Gastroesophageal sphincter (tissue), 4 donors: ENCODE measurements around the gene CACNA1F. TPM values are rescaled to one million over a fixed set of nuclear protein-coding genes. Genes with fewer than 3 reads are reported as not detected.

ENCODE experiments used
- ATAC-seq: fragments of 150-250 bp; one replicate; pipeline ENCODE4 v1.9.1; 2016; ENCODE audit warnings: mild to moderate bottlenecking, moderate library complexity
- H3K27ac ChIP-seq, 4 donors: fragments of 200-600 bp; sonication (generic) in 3 of 4; 1 replicate in 3 of 4; 2 replicates in 1 of 4; pipeline ENCODE4 v1.5.1; 2016 to 2019
- H3K27me3 ChIP-seq: fragments of 200-600 bp; sonication (generic); one replicate; pipeline ENCODE4 v1.5.1; 2019
- H3K36me3 ChIP-seq, 2 donors: fragments of 200-600 bp; sonication (generic); one replicate each; pipeline ENCODE4 v1.5.1; 2019; ENCODE audit warnings: control low read depth in 1 of 2
- H3K4me1 ChIP-seq, 3 donors: fragments of 200-600 bp; sonication (generic); 1 replicate in 2 of 3; 2 replicates in 1 of 3; pipeline ENCODE4 v1.5.1; 2016 to 2019; ENCODE audit warnings: control low read depth in 2 of 3
- H3K4me3 ChIP-seq, 2 donors: fragments of 200-600 bp; sonication (generic); one replicate each; pipeline ENCODE4 v1.5.1; 2019; ENCODE audit warnings: mild to moderate bottlenecking in 1 of 2, moderate library complexity in 1 of 2
- H3K9me3 ChIP-seq, 3 donors: fragments of 200-600 bp; sonication (generic); one replicate each; pipeline ENCODE4 v1.5.1; 2017 to 2019; ENCODE audit warnings: control low read depth in 2 of 3
- EP300 ChIP-seq: sonication (generic); formaldehyde crosslinking; IDR thresholded peaks from one replicate; pipeline ENCODE4 v1.6.1; 2017; ENCODE audit warnings: antibody characterized with exemption, mild to moderate bottlenecking
- POLR2A ChIP-seq, 2 donors: fragments of 450-650 bp; IDR thresholded peaks; one replicate each; pipeline ENCODE4 v1.6.1; 2017; ENCODE audit warnings: antibody characterized with exemption in 2 of 2, mild to moderate bottlenecking in 2 of 2, moderate library complexity in 1 of 2
- POLR2AphosphoS5 ChIP-seq: sonication (generic); formaldehyde crosslinking; IDR thresholded peaks from one replicate; pipeline ENCODE4 v1.6.1; 2017; ENCODE audit warnings: antibody characterized with exemption
- WGBS, 2 donors: methylation state at CpG; one replicate each; pipeline ENCODE4 v1.1.5; 2018; ENCODE audit warnings: low coverage in 1 of 2; 5-methylcytosine and 5-hydroxymethylcytosine counted together
- total RNA-seq, 4 donors: library from RNA; depleted of rRNA; stranded (reverse); fragments of >200 nt; gene quantifications; one replicate each; pipeline ENCODE4 v1.1.0, GENCODE V29; 2016
- TF ChIP-seq, protein P1 (sequence below), 4 experiments: fragments of 200-600 bp in 2 of 4; fragments of 450-650 bp in 2 of 4; sonication (generic) in 1 of 4; IDR thresholded peaks; one replicate each; pipeline ENCODE4 v1.5.1; 2017 to 2019; ENCODE audit warnings: antibody characterized with exemption in 4 of 4, mild to moderate bottlenecking in 2 of 4, moderate library complexity in 2 of 4

The CACNA1F gene
- total RNA-seq, 4 donors from 2014 or later: 1.7 TPM; not detected in 3

- Histone ChIP-seq H3K4me3 (no peak overlapping the region), H3K36me3 (no peaks in the 10 kb centered on the region), H3K27ac (no peak overlapping the region), H3K9me3 (no peaks in the 10 kb centered on the region), H3K4me1 (peaks cover 0 to 45% (median 0%) of the 10 kb centered on the region in 3 donors), H3K27me3 (no peaks in the 10 kb centered on the region)
- TF ChIP-seq POLR2A (IDR thresholded peaks at IDR 0.05) (no peak), POLR2AphosphoS5 (no peak), EP300 (no peak)
- TF ChIP-seq, protein P1, sequence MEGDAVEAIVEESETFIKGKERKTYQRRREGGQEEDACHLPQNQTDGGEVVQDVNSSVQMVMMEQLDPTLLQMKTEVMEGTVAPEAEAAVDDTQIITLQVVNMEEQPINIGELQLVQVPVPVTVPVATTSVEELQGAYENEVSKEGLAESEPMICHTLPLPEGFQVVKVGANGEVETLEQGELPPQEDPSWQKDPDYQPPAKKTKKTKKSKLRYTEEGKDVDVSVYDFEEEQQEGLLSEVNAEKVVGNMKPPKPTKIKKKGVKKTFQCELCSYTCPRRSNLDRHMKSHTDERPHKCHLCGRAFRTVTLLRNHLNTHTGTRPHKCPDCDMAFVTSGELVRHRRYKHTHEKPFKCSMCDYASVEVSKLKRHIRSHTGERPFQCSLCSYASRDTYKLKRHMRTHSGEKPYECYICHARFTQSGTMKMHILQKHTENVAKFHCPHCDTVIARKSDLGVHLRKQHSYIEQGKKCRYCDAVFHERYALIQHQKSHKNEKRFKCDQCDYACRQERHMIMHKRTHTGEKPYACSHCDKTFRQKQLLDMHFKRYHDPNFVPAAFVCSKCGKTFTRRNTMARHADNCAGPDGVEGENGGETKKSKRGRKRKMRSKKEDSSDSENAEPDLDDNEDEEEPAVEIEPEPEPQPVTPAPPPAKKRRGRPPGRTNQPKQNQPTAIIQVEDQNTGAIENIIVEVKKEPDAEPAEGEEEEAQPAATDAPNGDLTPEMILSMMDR (IDR thresholded peaks at IDR 0.05): no peak
- ATAC-seq: no peak
- WGBS, 2 donors: 33 to 100% methylated on average over 1 of the region's 1 CpG
These were observed 43.1 kb upstream of the CACNA1F start for GRCh38 chrX:49276207-49276606.

GRCh38 chrX:49273181-49273727 lies 40.1 kb upstream of the CACNA1F start:
- ATAC-seq: no peak
- H3K9me3 ChIP-seq: no peaks in the 10 kb centered on the region
- H3K4me3 ChIP-seq: no peak overlapping the region
- no peak overlapping the region for H3K27ac ChIP-seq
- no peaks in the 10 kb centered on the region for H3K27me3 ChIP-seq
- H3K4me1 ChIP-seq: peaks cover 0 to 55% (median 7%) of the 10 kb centered on the region in 3 donors
- TF ChIP-seq POLR2AphosphoS5 (no peak), EP300 (no peak), POLR2A (IDR thresholded peaks at IDR 0.05) (no peak)
- TF ChIP-seq, protein P1 (IDR thresholded peaks at IDR 0.05): no peak
- WGBS, 2 donors: 89% methylated on average over 4 of the region's 8 CpGs; no CpG with 5 or more reads in 1 of the 2 donors
- no peaks in the 10 kb centered on the region for H3K36me3 ChIP-seq

- 56 to 77% methylated on average over 3 to 5 of the region's 6 CpGs for WGBS, 2 donors
- no peak for TF ChIP-seq POLR2A (IDR thresholded peaks at IDR 0.05)
- TF ChIP-seq, protein P1 (IDR thresholded peaks at IDR 0.05): no peak
- no peak for TF ChIP-seq POLR2AphosphoS5
These were observed 39.3 kb upstream of the CACNA1F start for GRCh38 chrX:49272421-49272820.

GRCh38 chrX:49271341-49271740 lies 38.2 kb upstream of the CACNA1F start:
- H3K4me1 ChIP-seq: peaks cover 0 to 45% (median 7%) of the 10 kb centered on the region in 3 donors
- peak overlapping the region in 1 of 2 donors; percentile 77 for H3K4me3 ChIP-seq
- H3K27me3 ChIP-seq: no peaks in the 10 kb centered on the region
- no peak for ATAC-seq
- peak overlapping the region in 1 of 4 donors; percentile 97 for H3K27ac ChIP-seq
- TF ChIP-seq POLR2AphosphoS5: no peak
- TF ChIP-seq POLR2A (IDR thresholded peaks at IDR 0.05): no peak
- no peak for TF ChIP-seq EP300
- TF ChIP-seq, protein P1 (IDR thresholded peaks at IDR 0.05): no peak
- no peaks in the 10 kb centered on the region for H3K9me3 ChIP-seq
- 82% methylated on average over 2 of the region's 2 CpGs; no CpG with 5 or more reads in 1 of the 2 donors for WGBS, 2 donors
- no peaks in the 10 kb centered on the region for H3K36me3 ChIP-seq

More at GRCh38 chrX:49272421-49272820, 39.3 kb upstream of the CACNA1F start:
- H3K4me1 ChIP-seq: peaks cover 0 to 55% (median 7%) of the 10 kb centered on the region in 3 donors
- no peak overlapping the region for H3K4me3 ChIP-seq
- no peaks in the 10 kb centered on the region for H3K36me3 ChIP-seq
- H3K27ac ChIP-seq: no peak overlapping the region
- no peaks in the 10 kb centered on the region for H3K9me3 ChIP-seq
- H3K27me3 ChIP-seq: no peaks in the 10 kb centered on the region
- no peak for ATAC-seq
